Central memory CD4-positive, alpha-beta T cell (primary cell): ENCODE data around the gene GOLGA6L26.
A peak's percentile ranks its signal among the peaks of the same experiment; 100 is the strongest.
"Not testable (repeated sequence)": the region's sequence is repeated elsewhere in the genome, so short reads cannot be mapped to it uniquely, and the experiment has no call there.

Experiments used
- DNase-seq: peaks from one replicate; pipeline ENCODE4 v3.0.0; 2022
- total RNA-seq, 3 experiments: gene quantifications; one replicate each; lab custom pipeline; 2026; lab: John Stamatoyannopoulos, UW

Gene GOLGA6L26
- 0 reads per million in 3 experiments for total RNA-seq

- DNase-seq = not testable (repeated sequence)
These were observed at the start of gene GOLGA6L26 for GRCh38 chr15:23334096-23334495. TSS of gene GOLGA6L26 (minus strand) at chr15:23334196. CDS start at chr15:23334135, 61 bp downstream.

- not testable (repeated sequence) for DNase-seq
These were observed 47.2 kb upstream of the GOLGA6L26 start for GRCh38 chr15:23381192-23381591.

- not testable (repeated sequence) for DNase-seq
These were observed 46.7 kb upstream of the GOLGA6L26 start for GRCh38 chr15:23380700-23381099.

GRCh38 chr15:23378946-23379345, 45.0 kb upstream of the GOLGA6L26 start:
- not testable (repeated sequence) for DNase-seq

- DNase-seq = not testable (repeated sequence)
These were observed 40.2 kb upstream of the GOLGA6L26 start for GRCh38 chr15:23374226-23374625.

GRCh38 chr15:23372891-23373600, 39.0 kb upstream of the GOLGA6L26 start:
- not testable (repeated sequence) for DNase-seq

GRCh38 chr15:23372284-23372683, 38.3 kb upstream of the GOLGA6L26 start:
- no peak for DNase-seq

- DNase-seq = not testable (repeated sequence)
These were observed 37.9 kb upstream of the GOLGA6L26 start for GRCh38 chr15:23371868-23372267.

GRCh38 chr15:23371134-23371533, 37.1 kb upstream of the GOLGA6L26 start:
- DNase-seq = not testable (repeated sequence)

GRCh38 chr15:23370578-23370977, 36.6 kb upstream of the GOLGA6L26 start:
- DNase-seq = no peak

GRCh38 chr15:23364261-23364660, 30.3 kb upstream of the GOLGA6L26 start:
- not testable (repeated sequence) for DNase-seq

- not testable (repeated sequence) for DNase-seq
These were observed 28.6 kb upstream of the GOLGA6L26 start for GRCh38 chr15:23362622-23363021.

- not testable (repeated sequence) for DNase-seq
These were observed 20.5 kb upstream of the GOLGA6L26 start, which contains the start of gene GOLGA8S for GRCh38 chr15:23354448-23354847. TSS of gene GOLGA8S (plus strand) at chr15:23354748. CDS start at chr15:23354810, 62 bp downstream.

GRCh38 chr15:23311233-23311632, 22.8 kb downstream of the GOLGA6L26 start:
- DNase-seq = not testable (repeated sequence)

GRCh38 chr15:23305921-23306320, 28.1 kb downstream of the GOLGA6L26 start:
- not testable (repeated sequence) for DNase-seq

GRCh38 chr15:23304805-23305204, 29.2 kb downstream of the GOLGA6L26 start:
- not testable (repeated sequence) for DNase-seq

- not testable (repeated sequence) for DNase-seq
These were observed 29.7 kb downstream of the GOLGA6L26 start for GRCh38 chr15:23304267-23304666.

- DNase-seq = peak; percentile 5
These were observed 30.3 kb downstream of the GOLGA6L26 start for GRCh38 chr15:23303654-23304053.

GRCh38 chr15:23303246-23303645, 30.8 kb downstream of the GOLGA6L26 start:
- DNase-seq = not testable (repeated sequence)
